ENCODE data around the gene TMEM114.

DNA sequence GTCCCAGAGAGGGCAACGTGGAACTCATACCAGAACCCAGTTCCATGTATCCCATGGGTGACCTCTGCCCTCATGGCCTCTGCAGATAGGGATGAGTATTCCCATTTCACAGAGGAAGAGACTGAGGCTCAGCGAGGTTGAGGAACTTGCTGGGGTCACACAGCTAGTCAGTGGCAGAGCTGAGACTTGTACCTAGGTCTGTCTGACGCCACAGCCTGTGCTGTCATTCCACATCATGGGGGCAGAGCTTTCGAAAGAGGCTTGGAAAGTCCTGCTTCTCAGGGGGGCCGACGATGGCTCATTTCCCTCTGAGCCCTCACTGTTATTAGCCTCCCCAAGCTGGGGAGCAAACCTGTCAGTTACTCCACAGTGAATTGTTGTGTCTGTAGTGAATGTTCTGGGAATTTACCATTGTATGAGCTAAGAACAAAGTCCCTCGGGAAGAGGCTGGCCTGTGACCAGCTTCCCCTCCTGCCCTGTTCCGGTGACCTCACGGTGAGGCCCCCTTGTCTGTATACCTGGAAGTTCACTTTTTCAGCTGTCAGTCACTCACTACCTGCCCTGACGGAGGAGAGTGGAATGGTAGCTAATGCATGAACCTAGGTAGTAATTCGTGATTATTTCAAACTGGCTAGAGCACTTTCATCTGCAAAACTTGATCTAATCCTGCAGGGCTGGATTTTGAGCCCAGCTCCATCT is 40.1 kb upstream of the TMEM114 start:
- TF ChIP-seq, protein P1, sequence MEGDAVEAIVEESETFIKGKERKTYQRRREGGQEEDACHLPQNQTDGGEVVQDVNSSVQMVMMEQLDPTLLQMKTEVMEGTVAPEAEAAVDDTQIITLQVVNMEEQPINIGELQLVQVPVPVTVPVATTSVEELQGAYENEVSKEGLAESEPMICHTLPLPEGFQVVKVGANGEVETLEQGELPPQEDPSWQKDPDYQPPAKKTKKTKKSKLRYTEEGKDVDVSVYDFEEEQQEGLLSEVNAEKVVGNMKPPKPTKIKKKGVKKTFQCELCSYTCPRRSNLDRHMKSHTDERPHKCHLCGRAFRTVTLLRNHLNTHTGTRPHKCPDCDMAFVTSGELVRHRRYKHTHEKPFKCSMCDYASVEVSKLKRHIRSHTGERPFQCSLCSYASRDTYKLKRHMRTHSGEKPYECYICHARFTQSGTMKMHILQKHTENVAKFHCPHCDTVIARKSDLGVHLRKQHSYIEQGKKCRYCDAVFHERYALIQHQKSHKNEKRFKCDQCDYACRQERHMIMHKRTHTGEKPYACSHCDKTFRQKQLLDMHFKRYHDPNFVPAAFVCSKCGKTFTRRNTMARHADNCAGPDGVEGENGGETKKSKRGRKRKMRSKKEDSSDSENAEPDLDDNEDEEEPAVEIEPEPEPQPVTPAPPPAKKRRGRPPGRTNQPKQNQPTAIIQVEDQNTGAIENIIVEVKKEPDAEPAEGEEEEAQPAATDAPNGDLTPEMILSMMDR (conservative IDR thresholded peaks at IDR 0.05): no peak
- TF ChIP-seq ZFX (IDR thresholded peaks at IDR 0.05): no peak
